Subcutaneous abdominal adipose tissue (tissue), 5 donors: ENCODE measurements around the gene ERH.

Source experiments
- H3K27ac ChIP-seq: one replicate; pipeline ENCODE4 v1.7.0; 2013; ENCODE audit warnings: low read depth, mild to moderate bottlenecking, inconsistent platforms, low read length, moderate library complexity
- H3K27me3 ChIP-seq, 5 donors: one replicate each; pipeline ENCODE4 v1.7.0; 2013; ENCODE audit warnings: low read length in 5 of 5, inconsistent platforms in 1 of 5; ENCODE audit not compliant: control insufficient read depth in 5 of 5, insufficient read depth in 4 of 5
- H3K36me3 ChIP-seq, 5 donors: one replicate each; pipeline ENCODE4 v1.7.0; 2013; ENCODE audit warnings: low read length in 5 of 5; ENCODE audit not compliant: control insufficient read depth in 5 of 5, insufficient read depth in 5 of 5
- H3K4me1 ChIP-seq, 5 donors: one replicate each; pipeline ENCODE4 v1.7.0; 2013; ENCODE audit warnings: low read length in 5 of 5, mild to moderate bottlenecking in 3 of 5, moderate library complexity in 1 of 5; ENCODE audit not compliant: control insufficient read depth in 5 of 5, insufficient read depth in 5 of 5
- H3K4me3 ChIP-seq, 5 donors: one replicate each; pipeline ENCODE4 v1.7.0; 2013; ENCODE audit warnings: low read length in 5 of 5, low read depth in 1 of 5
- H3K9ac ChIP-seq, 5 donors: one replicate each; pipeline ENCODE4 v1.7.0; 2013; ENCODE audit warnings: low read length in 5 of 5, mild to moderate bottlenecking in 4 of 5, moderate library complexity in 3 of 5
- H3K9me3 ChIP-seq, 5 donors: one replicate each; pipeline ENCODE4 v1.7.0; 2013; ENCODE audit warnings: low read length in 5 of 5; ENCODE audit not compliant: control insufficient read depth in 5 of 5
- donor health status: healthy.
- donor health status: healthy.
- donor health status: healthy.
- donor health status: healthy.
- donor health status: healthy.

Gene ERH

DNA sequence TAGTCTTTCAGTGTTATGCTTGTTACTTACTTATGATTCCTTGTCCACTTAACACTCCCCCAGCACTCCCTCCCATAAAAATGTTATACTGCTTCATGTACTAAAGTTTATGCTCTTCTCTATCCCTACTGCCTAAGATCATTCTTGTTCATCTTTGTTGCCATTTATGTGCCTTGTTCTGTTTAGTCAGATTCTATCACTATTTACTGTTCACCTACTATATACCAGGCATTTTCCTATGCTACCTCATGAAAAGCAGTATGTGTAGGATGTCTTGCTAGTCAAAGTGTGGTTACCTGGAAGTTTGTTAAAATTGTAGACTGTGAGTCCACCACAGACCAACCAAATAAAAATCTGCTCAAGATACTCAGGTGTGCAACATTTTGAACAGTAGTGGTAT is 23.9 kb downstream of the ERH start:
- Histone ChIP-seq H3K27ac (no peak overlapping the region), H3K9me3 (peaks cover 0 to 12% (median 5%) of the 10 kb centered on the region in 5 donors), H3K9ac (no peak overlapping the region), H3K4me3 (no peak overlapping the region), H3K27me3 (no peaks in the 10 kb centered on the region), H3K4me1 (no peaks in the 10 kb centered on the region), H3K36me3 (peaks cover 15 to 35% (median 19%) of the 10 kb centered on the region in 5 donors)

DNA sequence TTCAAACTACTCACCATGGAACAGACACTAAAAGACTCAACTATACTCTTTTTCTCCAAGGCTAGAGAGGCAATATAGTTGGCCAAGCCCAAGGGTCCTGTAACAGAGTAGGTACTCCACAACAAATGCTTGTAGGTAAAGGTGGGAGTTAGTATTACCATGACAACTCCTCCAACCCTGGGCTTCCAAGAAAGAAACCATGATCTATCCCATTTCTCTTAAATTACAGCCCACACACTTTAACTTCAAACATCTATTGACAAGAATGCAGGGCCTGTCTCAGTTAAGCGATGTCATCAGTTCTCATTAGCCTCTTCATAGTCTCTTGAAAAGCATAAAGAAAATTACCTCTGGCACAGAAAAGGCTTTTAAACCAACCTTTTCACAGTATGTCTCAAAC is 25.0 kb downstream of the ERH start:
- Histone ChIP-seq H3K27me3 (no peaks in the 10 kb centered on the region), H3K4me1 (no peaks in the 10 kb centered on the region), H3K27ac (no peak overlapping the region), H3K36me3 (peaks cover 15 to 31% (median 18%) of the 10 kb centered on the region in 5 donors), H3K4me3 (no peak overlapping the region), H3K9me3 (peaks cover 0 to 12% (median 5%) of the 10 kb centered on the region in 5 donors), H3K9ac (no peak overlapping the region)

DNA sequence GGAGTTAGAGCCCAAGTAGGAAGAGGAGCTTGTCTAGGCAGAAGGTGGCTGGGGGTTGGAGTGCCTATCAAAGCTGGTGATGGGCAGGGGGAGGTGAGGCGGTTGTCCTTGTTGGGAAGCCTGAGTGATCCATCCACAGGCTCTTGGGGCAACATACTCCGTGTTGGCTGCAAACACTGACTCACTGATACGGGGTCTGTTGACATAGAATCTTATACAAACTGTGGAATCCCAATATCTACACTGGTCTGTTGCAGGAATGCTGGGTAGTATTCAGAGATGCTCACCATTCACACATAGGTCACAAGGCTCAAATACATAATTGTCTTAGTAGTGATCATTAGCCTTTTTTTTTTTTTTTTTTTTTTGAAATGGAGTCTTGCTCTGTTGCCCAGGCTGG is 26.0 kb downstream of the ERH start:
- Histone ChIP-seq H3K9me3 (peaks cover 0 to 12% (median 5%) of the 10 kb centered on the region in 5 donors), H3K9ac (no peak overlapping the region), H3K4me1 (no peaks in the 10 kb centered on the region), H3K27me3 (no peaks in the 10 kb centered on the region), H3K36me3 (peaks cover 12 to 26% (median 18%) of the 10 kb centered on the region in 5 donors), H3K4me3 (no peak overlapping the region), H3K27ac (no peak overlapping the region)

DNA sequence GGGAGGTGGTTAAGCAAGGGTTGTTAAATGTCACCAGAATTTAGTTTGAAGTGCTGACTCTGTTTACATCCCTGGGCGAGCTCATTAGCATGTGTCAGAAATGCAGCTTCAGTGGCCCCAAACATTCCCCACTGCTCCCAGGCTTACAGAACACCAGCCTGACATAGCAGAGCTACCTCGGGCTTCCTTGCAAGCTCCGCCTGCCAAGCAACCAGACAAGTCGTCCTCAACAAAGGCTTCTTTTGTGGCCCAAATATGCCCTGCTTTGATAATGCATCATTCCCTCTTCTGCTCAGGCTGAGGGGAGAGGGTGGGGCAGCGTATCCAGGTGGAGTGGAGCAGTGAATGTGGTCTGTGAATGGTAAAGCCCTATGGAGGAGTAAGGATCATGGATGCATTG is 28.0 kb downstream of the ERH start:
- Histone ChIP-seq H3K9ac (no peak overlapping the region), H3K4me3 (no peak overlapping the region), H3K9me3 (peaks cover 0 to 5% (median 0%) of the 10 kb centered on the region in 5 donors), H3K27me3 (no peaks in the 10 kb centered on the region), H3K4me1 (no peaks in the 10 kb centered on the region), H3K27ac (no peak overlapping the region), H3K36me3 (peaks cover 0 to 10% (median 6%) of the 10 kb centered on the region in 5 donors)

DNA sequence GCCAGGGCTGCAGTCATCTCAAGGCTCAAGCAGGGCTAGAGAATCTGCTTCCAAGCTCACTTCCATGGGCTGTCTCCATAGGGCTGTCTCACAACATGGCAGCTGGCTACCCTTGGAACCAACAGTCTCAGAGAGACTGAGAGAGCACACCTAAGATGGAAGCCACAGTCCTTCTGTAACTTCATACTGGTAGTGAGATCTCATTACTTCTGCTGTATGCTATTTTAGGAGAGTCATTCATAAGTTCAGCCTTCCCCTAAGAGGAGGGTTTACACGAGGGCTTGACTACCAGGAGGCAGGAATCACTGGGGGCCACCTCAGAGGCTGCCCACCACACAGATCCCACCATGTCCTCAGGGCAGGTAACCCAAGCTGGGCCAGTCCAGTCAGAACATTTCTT is 29.7 kb downstream of the ERH start:
- Histone ChIP-seq H3K27me3 (no peaks in the 10 kb centered on the region), H3K27ac (no peak overlapping the region), H3K9me3 (no peaks in the 10 kb centered on the region), H3K4me1 (no peaks in the 10 kb centered on the region), H3K9ac (no peak overlapping the region), H3K4me3 (no peak overlapping the region), H3K36me3 (peaks cover 0 to 8% (median 3%) of the 10 kb centered on the region in 5 donors)

DNA sequence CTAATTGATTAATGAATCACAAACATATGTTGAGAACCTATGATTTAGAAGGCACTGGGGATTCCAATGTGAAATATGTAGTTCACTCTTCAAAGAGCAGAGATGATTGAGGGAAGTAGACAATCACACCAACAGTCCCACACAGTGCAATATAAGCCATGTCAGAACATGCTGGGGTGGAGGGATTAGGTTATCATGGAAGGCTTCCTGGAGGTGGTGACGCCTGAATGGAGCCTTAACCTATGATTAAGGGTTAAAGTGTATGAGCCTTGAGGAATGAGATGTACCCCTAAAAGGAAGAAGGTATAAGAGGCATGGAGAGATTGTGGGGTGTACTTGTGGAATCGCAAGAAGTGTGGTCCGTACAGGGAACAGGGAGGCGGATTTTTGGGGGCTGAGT is 31.3 kb downstream of the ERH start:
- no peaks in the 10 kb centered on the region for H3K36me3 ChIP-seq
- no peak overlapping the region for H3K27ac ChIP-seq
- H3K9me3 ChIP-seq = no peaks in the 10 kb centered on the region
- no peak overlapping the region for H3K4me3 ChIP-seq
- no peaks in the 10 kb centered on the region for H3K27me3 ChIP-seq
- H3K4me1 ChIP-seq = no peaks in the 10 kb centered on the region
- no peak overlapping the region for H3K9ac ChIP-seq

DNA sequence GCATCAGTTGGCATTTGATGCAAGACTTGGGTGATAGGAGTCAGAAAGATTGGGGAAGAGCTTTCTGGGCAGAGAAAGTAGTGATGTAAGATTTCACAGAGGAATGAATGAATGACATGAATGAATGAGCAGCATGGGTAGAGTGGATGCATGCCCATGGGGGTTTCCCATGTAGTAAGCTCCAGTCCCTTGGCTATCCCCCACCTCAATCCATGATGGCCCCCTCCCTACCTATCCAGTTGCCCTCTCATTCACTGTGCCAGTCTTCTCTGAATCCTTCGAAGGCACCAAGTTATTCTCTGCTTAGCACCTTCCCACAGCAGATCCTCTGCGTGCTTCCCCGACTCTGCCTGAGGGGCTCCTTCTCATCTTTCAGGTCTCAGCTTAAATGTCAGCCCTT is 32.0 kb downstream of the ERH start:
- H3K9me3 ChIP-seq = no peaks in the 10 kb centered on the region
- no peaks in the 10 kb centered on the region for H3K36me3 ChIP-seq
- no peak overlapping the region for H3K9ac ChIP-seq
- H3K4me3 ChIP-seq = no peak overlapping the region
- no peaks in the 10 kb centered on the region for H3K27me3 ChIP-seq
- H3K27ac ChIP-seq = no peak overlapping the region
- no peaks in the 10 kb centered on the region for H3K4me1 ChIP-seq

DNA sequence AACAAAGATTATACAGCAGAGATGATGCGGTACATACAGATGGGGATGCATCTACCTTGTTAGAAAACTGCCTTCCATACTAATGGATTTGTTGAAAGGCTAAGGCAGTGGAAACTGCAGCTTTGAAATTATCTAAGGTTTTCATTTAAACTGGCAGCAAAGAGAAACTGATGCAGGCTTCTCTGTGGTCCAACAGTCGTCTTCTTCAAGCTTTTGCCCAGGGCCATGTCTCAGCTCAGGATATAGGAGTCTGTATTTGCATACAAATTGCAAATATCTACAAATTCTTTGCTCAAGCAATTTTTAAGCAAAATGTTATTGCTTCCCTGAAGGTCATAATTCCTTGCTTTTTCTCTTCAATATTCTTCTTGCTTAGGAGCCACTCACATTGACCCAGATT is 33.7 kb downstream of the ERH start:
- Histone ChIP-seq H3K36me3 (no peaks in the 10 kb centered on the region), H3K27me3 (peaks cover 0 to 2% (median 0%) of the 10 kb centered on the region in 5 donors), H3K9me3 (no peaks in the 10 kb centered on the region), H3K4me3 (no peak overlapping the region), H3K27ac (no peak overlapping the region), H3K9ac (no peak overlapping the region), H3K4me1 (no peaks in the 10 kb centered on the region)

DNA sequence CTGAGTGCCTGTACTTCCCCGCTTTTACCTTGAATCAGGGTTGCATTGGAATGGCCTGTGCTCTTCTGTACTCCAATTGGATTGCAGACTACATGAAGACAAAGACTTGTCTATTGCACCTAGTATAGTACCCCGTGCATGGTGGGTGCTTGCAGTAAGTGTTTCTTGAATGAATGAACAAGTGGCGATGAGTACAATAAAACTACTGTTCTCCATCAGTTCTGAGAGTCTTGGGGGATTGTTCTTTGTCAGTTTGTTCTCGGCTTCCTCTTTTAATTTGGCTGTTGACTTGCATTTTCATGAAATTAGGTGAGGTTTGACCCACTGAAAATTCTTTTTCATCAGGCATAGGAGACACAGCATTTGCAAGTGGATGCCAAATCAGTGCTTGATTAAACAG is 34.1 kb downstream of the ERH start:
- Histone ChIP-seq H3K4me1 (no peaks in the 10 kb centered on the region), H3K9ac (no peak overlapping the region), H3K36me3 (no peaks in the 10 kb centered on the region), H3K4me3 (no peak overlapping the region), H3K27ac (no peak overlapping the region), H3K27me3 (peaks cover 0 to 3% (median 0%) of the 10 kb centered on the region in 5 donors), H3K9me3 (no peaks in the 10 kb centered on the region)

DNA sequence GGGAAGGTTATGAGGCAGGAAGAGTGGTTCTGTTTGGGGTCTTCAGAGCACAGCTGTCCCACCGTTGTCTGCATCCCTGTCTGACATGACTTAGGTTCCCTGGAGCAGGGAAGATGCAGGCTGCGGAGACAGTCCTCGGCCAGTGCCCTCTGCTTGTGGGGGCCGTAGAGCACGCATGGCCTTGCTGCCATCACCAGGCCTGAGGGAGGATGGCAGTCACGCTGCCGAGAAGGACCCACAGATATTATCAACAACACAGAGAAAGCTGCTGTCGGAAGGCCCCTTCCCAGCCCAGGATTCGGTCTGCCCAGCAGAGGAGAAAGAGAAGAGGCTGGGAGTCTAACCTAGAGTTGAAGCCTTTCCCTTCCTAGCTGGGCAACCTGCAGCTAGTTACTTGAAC is 35.0 kb downstream of the ERH start:
- Histone ChIP-seq H3K4me1 (no peaks in the 10 kb centered on the region), H3K27ac (no peak overlapping the region), H3K9ac (peak overlapping the region in 1 of 5 donors; percentile 17), H3K9me3 (no peaks in the 10 kb centered on the region), H3K36me3 (no peaks in the 10 kb centered on the region), H3K27me3 (peaks cover 0 to 9% (median 0%) of the 10 kb centered on the region in 5 donors), H3K4me3 (no peak overlapping the region)
